Breast epithelium (tissue), 3 donors: Measurements from ENCODE around the gene MAST4.

Experiments
- POLR2A ChIP-seq: fragments of 450-650 bp; IDR thresholded peaks from one replicate; pipeline ENCODE4 v1.6.1; 2016; ENCODE audit warnings: antibody characterized with exemption, mild to moderate bottlenecking, moderate library complexity
- POLR2AphosphoS5 ChIP-seq, 3 donors: sonication (generic); formaldehyde crosslinking; IDR thresholded peaks; one replicate each; pipeline ENCODE4 v1.6.1; 2017; ENCODE audit warnings: antibody characterized with exemption in 3 of 3
- TF ChIP-seq, protein P1 (sequence below), 3 donors: fragments of 450-650 bp; IDR thresholded peaks; one replicate each; pipeline ENCODE4 v1.5.1; 2016 to 2017; ENCODE audit warnings: antibody characterized with exemption in 3 of 3, mild to moderate bottlenecking in 3 of 3, moderate library complexity in 3 of 3

DNA sequence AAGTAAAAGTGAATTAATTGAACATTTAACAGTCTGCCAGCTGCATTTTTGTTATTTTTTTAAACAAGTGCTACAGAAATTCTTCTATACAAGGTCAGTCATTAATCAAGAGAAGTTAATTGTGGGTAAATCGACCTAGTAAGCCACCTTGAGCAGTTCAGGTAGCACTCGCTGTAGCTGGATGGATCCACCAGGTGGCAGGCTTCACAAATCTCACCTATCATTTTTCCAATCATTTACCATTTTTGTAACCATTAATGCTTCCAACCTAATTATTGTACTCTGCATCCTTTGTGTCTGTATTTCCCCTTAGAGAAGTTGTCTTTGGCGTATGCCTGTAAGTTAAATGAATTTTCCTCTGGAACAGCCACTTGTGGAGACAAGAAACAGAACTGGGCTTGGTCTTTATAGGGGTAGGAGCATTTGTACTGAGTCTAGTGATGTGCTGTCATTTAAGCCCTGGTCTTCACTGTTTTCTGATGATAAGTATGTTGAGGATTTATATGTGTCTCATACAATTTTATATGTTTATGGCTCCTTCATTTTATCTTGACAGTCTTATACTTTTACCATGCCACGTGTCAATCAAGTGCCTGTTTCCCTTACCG, 560.9 kb downstream of the MAST4 start:
- no peak for TF ChIP-seq POLR2A
- TF ChIP-seq, protein P1, sequence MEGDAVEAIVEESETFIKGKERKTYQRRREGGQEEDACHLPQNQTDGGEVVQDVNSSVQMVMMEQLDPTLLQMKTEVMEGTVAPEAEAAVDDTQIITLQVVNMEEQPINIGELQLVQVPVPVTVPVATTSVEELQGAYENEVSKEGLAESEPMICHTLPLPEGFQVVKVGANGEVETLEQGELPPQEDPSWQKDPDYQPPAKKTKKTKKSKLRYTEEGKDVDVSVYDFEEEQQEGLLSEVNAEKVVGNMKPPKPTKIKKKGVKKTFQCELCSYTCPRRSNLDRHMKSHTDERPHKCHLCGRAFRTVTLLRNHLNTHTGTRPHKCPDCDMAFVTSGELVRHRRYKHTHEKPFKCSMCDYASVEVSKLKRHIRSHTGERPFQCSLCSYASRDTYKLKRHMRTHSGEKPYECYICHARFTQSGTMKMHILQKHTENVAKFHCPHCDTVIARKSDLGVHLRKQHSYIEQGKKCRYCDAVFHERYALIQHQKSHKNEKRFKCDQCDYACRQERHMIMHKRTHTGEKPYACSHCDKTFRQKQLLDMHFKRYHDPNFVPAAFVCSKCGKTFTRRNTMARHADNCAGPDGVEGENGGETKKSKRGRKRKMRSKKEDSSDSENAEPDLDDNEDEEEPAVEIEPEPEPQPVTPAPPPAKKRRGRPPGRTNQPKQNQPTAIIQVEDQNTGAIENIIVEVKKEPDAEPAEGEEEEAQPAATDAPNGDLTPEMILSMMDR (IDR thresholded peaks at IDR 0.05), result peak; percentile 74 to 90 (median 86)
- TF ChIP-seq POLR2AphosphoS5 (IDR thresholded peaks at IDR 0.05), result no peak
